Measurements from ENCODE around the gene MRPS15.

The MRPS15 gene

DNA sequence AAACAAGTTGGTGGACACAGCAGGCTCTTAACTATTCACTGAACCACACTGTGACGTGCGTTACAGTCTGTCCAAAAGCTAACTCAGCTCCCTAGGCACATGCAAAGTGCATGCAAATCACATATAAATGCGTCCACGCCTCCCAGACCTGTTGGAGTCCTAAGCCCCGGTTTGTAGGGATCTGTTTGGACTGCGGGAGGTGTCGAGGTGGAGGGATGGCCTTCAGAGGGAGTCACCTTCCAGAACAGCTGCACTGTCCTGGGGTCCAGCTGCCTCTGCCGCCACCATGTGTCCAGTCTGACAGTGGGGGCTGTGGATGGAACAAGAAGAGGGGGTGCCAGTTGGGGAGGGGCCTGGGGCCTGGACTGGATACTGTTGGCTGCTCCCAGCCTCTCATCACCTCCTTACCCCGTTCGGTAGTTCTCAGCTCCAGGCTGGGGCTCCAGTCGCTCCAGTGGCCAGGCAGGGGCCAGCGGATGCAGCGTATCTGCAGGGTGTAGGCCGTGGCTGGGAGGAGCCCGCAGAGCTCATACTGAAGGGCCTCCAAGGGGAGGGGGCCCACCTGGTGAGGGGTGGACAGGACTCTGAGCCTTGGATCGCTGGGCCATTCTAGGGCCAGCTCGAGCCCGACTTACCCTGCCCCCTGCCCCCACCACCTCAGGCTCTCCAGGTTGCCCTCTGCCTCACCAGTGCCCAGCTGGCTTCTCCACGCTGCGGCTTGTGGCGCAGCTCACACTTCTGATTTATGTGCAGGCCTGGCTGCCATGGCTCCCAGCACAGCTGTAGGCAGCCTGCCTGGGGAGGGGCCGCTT, 7.9 kb upstream of the MRPS15 start:
- no peaks in the 10 kb centered on the region for H3K27me3 ChIP-seq (ENCODE audit: control insufficient read depth, low read length)
- no peaks in the 10 kb centered on the region; the same call in 1 of the 2 replicates for H3F3A ChIP-seq (ENCODE audit: control insufficient read depth, insufficient read depth)
- H3K4me3 ChIP-seq (ENCODE audit: low read length): no peak overlapping the region
- peaks cover 18% of the 10 kb centered on the region for H3K4me1 ChIP-seq (ENCODE audit: control insufficient read depth, low read length)
- no peak overlapping the region for H3K27ac ChIP-seq (ENCODE audit: low read depth, low read length)
- H3K4me2 ChIP-seq (ENCODE audit: low read length): no peak overlapping the region
- H3K9me2 ChIP-seq (replicated peaks; ENCODE audit: control insufficient read depth, low read length): no peaks in the 10 kb centered on the region
- no peaks in the 10 kb centered on the region for H4K20me1 ChIP-seq (ENCODE audit: control insufficient read depth, insufficient read depth, low read depth, low read length)
- no peaks in the 10 kb centered on the region for H3K79me2 ChIP-seq (ENCODE audit: control insufficient read depth, low read length)
- TF ChIP-seq EZH2phosphoT487 (IDR thresholded peaks at IDR 0.05; ENCODE audit: borderline replicate concordance, low read length): no peak
- TF ChIP-seq, protein P1, sequence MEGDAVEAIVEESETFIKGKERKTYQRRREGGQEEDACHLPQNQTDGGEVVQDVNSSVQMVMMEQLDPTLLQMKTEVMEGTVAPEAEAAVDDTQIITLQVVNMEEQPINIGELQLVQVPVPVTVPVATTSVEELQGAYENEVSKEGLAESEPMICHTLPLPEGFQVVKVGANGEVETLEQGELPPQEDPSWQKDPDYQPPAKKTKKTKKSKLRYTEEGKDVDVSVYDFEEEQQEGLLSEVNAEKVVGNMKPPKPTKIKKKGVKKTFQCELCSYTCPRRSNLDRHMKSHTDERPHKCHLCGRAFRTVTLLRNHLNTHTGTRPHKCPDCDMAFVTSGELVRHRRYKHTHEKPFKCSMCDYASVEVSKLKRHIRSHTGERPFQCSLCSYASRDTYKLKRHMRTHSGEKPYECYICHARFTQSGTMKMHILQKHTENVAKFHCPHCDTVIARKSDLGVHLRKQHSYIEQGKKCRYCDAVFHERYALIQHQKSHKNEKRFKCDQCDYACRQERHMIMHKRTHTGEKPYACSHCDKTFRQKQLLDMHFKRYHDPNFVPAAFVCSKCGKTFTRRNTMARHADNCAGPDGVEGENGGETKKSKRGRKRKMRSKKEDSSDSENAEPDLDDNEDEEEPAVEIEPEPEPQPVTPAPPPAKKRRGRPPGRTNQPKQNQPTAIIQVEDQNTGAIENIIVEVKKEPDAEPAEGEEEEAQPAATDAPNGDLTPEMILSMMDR (IDR thresholded peaks at IDR 0.05; ENCODE audit: low read depth, low read length, poor library complexity, severe bottlenecking): no peak
- H3K9me3 ChIP-seq (ENCODE audit: control insufficient read depth, insufficient read depth, low read length): no peaks in the 10 kb centered on the region
- no peaks in the 10 kb centered on the region for H3K36me3 ChIP-seq (ENCODE audit: control insufficient read depth, low read length)

- no peaks in the 10 kb centered on the region for H3K9me2 ChIP-seq (replicated peaks; ENCODE audit: control insufficient read depth, low read length)
- no peaks in the 10 kb centered on the region for H3K9me3 ChIP-seq (ENCODE audit: control insufficient read depth, insufficient read depth, low read length)
- H4K20me1 ChIP-seq (ENCODE audit: control insufficient read depth, insufficient read depth, low read depth, low read length): no peaks in the 10 kb centered on the region
- no peak for TF ChIP-seq EZH2phosphoT487 (IDR thresholded peaks at IDR 0.05; ENCODE audit: borderline replicate concordance, low read length)
- TF ChIP-seq, protein P1 (IDR thresholded peaks at IDR 0.05; ENCODE audit: low read depth, low read length, poor library complexity, severe bottlenecking): no peak
- H3K27ac ChIP-seq (ENCODE audit: low read depth, low read length): no peak overlapping the region
- H3F3A ChIP-seq (ENCODE audit: control insufficient read depth, insufficient read depth): peaks cover 4% of the 10 kb centered on the region; the same call in 1 of the 2 replicates
- H3K79me2 ChIP-seq (ENCODE audit: control insufficient read depth, low read length): peaks cover 6% of the 10 kb centered on the region
- H3K4me2 ChIP-seq (ENCODE audit: low read length): no peak overlapping the region
- H3K36me3 ChIP-seq (ENCODE audit: control insufficient read depth, low read length): no peaks in the 10 kb centered on the region; the same call in 1 of the 2 replicates
- H3K27me3 ChIP-seq (ENCODE audit: control insufficient read depth, low read length): no peaks in the 10 kb centered on the region
- no peak overlapping the region for H3K4me3 ChIP-seq (ENCODE audit: low read length)
- peaks cover 33% of the 10 kb centered on the region for H3K4me1 ChIP-seq (ENCODE audit: control insufficient read depth, low read length)
These were observed 5.0 kb upstream of the MRPS15 start for GRCh38 chr1:36469163-36469562.

GRCh38 chr1:36467700-36468455, 3.7 kb upstream of the MRPS15 start:
- Histone ChIP-seq H3K4me2 (ENCODE audit: low read length) (no peak overlapping the region), H3K27ac (ENCODE audit: low read depth, low read length) (no peak overlapping the region), H3K27me3 (ENCODE audit: control insufficient read depth, low read length) (no peaks in the 10 kb centered on the region), H3F3A (ENCODE audit: control insufficient read depth, insufficient read depth) (peaks cover 4% of the 10 kb centered on the region; the same call in 1 of the 2 replicates), H3K9me2 (replicated peaks; ENCODE audit: control insufficient read depth, low read length) (no peaks in the 10 kb centered on the region), H4K20me1 (ENCODE audit: control insufficient read depth, insufficient read depth, low read depth, low read length) (no peaks in the 10 kb centered on the region), H3K36me3 (ENCODE audit: control insufficient read depth, low read length) (peaks cover 8% of the 10 kb centered on the region), H3K79me2 (ENCODE audit: control insufficient read depth, low read length) (peaks cover 19% of the 10 kb centered on the region), H3K9me3 (ENCODE audit: control insufficient read depth, insufficient read depth, low read length) (no peaks in the 10 kb centered on the region), H3K4me3 (ENCODE audit: low read length) (no peak overlapping the region), H3K4me1 (ENCODE audit: control insufficient read depth, low read length) (peaks cover 30% of the 10 kb centered on the region)
- no peak for TF ChIP-seq EZH2phosphoT487 (IDR thresholded peaks at IDR 0.05; ENCODE audit: borderline replicate concordance, low read length)
- TF ChIP-seq, protein P1 (IDR thresholded peaks at IDR 0.05; ENCODE audit: low read depth, low read length, poor library complexity, severe bottlenecking): no peak
